B cell (primary cell): ENCODE measurements around the gene APCDD1. TPM values are rescaled to one million over a fixed set of nuclear protein-coding genes. Genes with fewer than 3 reads are reported as not detected.

Source experiments
- ATAC-seq: fragments of 200-7000 bp; cut with Tn5 transposase; one replicate; pipeline ENCODE4 v1.10.0; 2021; ENCODE audit warnings: low read depth, mild to moderate bottlenecking, moderate number of reproducible peaks, moderate library complexity
- CTCF ChIA-PET: fragments of 350-600 bp; sonication (Branson Sonifier 250); formaldehyde crosslinking; loops from one replicate; lab custom pipeline; 2021; ENCODE audit warnings: antibody characterized with exemption, inconsistent platforms; lab: Charles Lee
- POLR2A ChIA-PET: fragments of 350-600 bp; sonication (Branson Sonifier 250); formaldehyde crosslinking; loops from one replicate; lab custom pipeline; 2021; ENCODE audit warnings: antibody characterized with exemption; lab: Charles Lee
- DNase-seq: peaks from one replicate; pipeline ENCODE4 v3.0.0; 2013
- H2AFZ ChIP-seq: 2 replicates; pipeline ENCODE4 v1.6.1; 2012; ENCODE audit warnings: mild to moderate bottlenecking, low read depth, low read length; ENCODE audit not compliant: insufficient read depth, poor library complexity, severe bottlenecking
- H3K27ac ChIP-seq, 2 donors: 1 replicate in 1 of 2; 2 replicates in 1 of 2; pipeline ENCODE4 v1.5.1; 2012 to 2013; ENCODE audit warnings: low read length in 2 of 2, mild to moderate bottlenecking in 2 of 2, moderate library complexity in 1 of 2
- H3K27me3 ChIP-seq, 4 experiments: fragments of 200-600 bp in 1 of 4; sonication (generic) in 1 of 4; replicated peaks in 1 of 4; 1 replicate in 2 of 4; 2 replicates in 2 of 4; pipeline versions ENCODE4 v1.6.1 to v1.7.0; 2013 to 2016; ENCODE audit warnings: low read length in 3 of 4, mild to moderate bottlenecking in 2 of 4, mixed read lengths in 1 of 4, moderate library complexity in 1 of 4; ENCODE audit not compliant: insufficient read depth in 4 of 4, control insufficient read depth in 3 of 4; ENCODE audit errors: control extremely low read depth in 1 of 4
- H3K36me3 ChIP-seq, 2 experiments: replicated peaks in 1 of 2; 1 replicate in 1 of 2; 2 replicates in 1 of 2; pipeline versions ENCODE4 v1.6.1 to v1.7.1; 2013; ENCODE audit warnings: low read length in 1 of 2; ENCODE audit not compliant: insufficient read depth in 2 of 2, control insufficient read depth in 1 of 2; ENCODE audit errors: control extremely low read depth in 1 of 2, extremely low read depth in 1 of 2
- H3K4me1 ChIP-seq, 2 donors: fragments of 200-600 bp in 1 of 2; sonication (generic) in 1 of 2; 1 replicate in 1 of 2; 2 replicates in 1 of 2; pipeline versions ENCODE4 v1.5.1 to v1.6.1; 2013 to 2017; ENCODE audit warnings: low read length in 2 of 2; ENCODE audit not compliant: control insufficient read depth in 2 of 2, insufficient read depth in 2 of 2
- H3K4me2 ChIP-seq: replicated peaks from 2 replicates; pipeline ENCODE3; 2012; ENCODE audit warnings: mild to moderate bottlenecking, low read depth, low read length; ENCODE audit not compliant: poor library complexity, severe bottlenecking
- H3K4me3 ChIP-seq, 5 experiments: fragments of 200-600 bp in 1 of 5; sonication (generic) in 1 of 5; 1 replicate in 3 of 5; 2 replicates in 2 of 5; pipeline versions ENCODE4 v1.5.1 to v1.7.0; 2011 to 2016; ENCODE audit warnings: low read length in 4 of 5, mild to moderate bottlenecking in 4 of 5, low read depth in 2 of 5, control low read depth in 1 of 5, moderate library complexity in 1 of 5; ENCODE audit not compliant: insufficient read depth in 1 of 5; ENCODE audit errors: control extremely low read depth in 1 of 5, extremely low read depth in 1 of 5
- H3K79me2 ChIP-seq: fragments of 200-600 bp; sonication (generic); one replicate; pipeline ENCODE4 v1.6.0; 2016; ENCODE audit warnings: low read length; ENCODE audit not compliant: control insufficient read depth, insufficient read depth
- H3K9ac ChIP-seq: fragments of 200-600 bp; sonication (generic); 2 replicates; pipeline ENCODE4 v1.6.1; 2017; ENCODE audit warnings: mild to moderate bottlenecking, low read length, moderate library complexity
- H3K9me3 ChIP-seq, 3 donors: one replicate each; pipeline versions ENCODE4 v1.6.1 to v1.7.1; 2013; ENCODE audit warnings: low read length in 2 of 3; ENCODE audit not compliant: control insufficient read depth in 2 of 3, insufficient read depth in 1 of 3; ENCODE audit errors: control extremely low read depth in 1 of 3
- H4K20me1 ChIP-seq: 2 replicates; pipeline ENCODE4 v1.6.0; 2012; ENCODE audit warnings: mild to moderate bottlenecking, low read length; ENCODE audit not compliant: insufficient read depth, control insufficient read depth, poor library complexity, severe bottlenecking
- H3K27ac Mint-ChIP-seq: one replicate; pipeline ENCODE4 v1.8.0; 2021; ENCODE audit warnings: mixed read lengths
- H3K27me3 Mint-ChIP-seq: one replicate; pipeline ENCODE4 v1.8.0; 2021; ENCODE audit warnings: mixed read lengths
- H3K4me1 Mint-ChIP-seq: one replicate; pipeline ENCODE4 v1.8.0; 2021; ENCODE audit warnings: mixed read lengths
- H3K4me3 Mint-ChIP-seq: one replicate; pipeline ENCODE4 v1.8.0; 2021; ENCODE audit warnings: mixed read lengths
- H3K9me3 Mint-ChIP-seq: one replicate; pipeline ENCODE4 v1.8.0; 2022; ENCODE audit warnings: mixed read lengths; ENCODE audit not compliant: insufficient read depth
- CTCF ChIP-seq: fragments of 200-600 bp; IDR thresholded peaks from one replicate; pipeline ENCODE4 v1.8.0; 2022; ENCODE audit warnings: antibody characterized with exemption, mild to moderate bottlenecking
- EZH2 ChIP-seq: IDR thresholded peaks from 2 replicates; pipeline ENCODE4 v1.6.1; 2012; ENCODE audit warnings: borderline replicate concordance, low read depth, mild to moderate bottlenecking, moderate library complexity, low read length; ENCODE audit not compliant: insufficient read depth, poor library complexity, severe bottlenecking
- WGBS: methylation state at CpG from one replicate; pipeline ENCODE4 v1.1.5; 2013; ENCODE audit warnings: missing lambda C conversion rate; ENCODE audit not compliant: insufficient coverage; 5-methylcytosine and 5-hydroxymethylcytosine counted together
- intact Hi-C: fragments of 100-400 bp; cut with micrococcal nuclease; formaldehyde crosslinking; loops from one replicate; pipeline ENCODE4 v1.10.0; 2022
- polyA plus RNA-seq: library from polyadenylated mRNA; depleted of rRNA; stranded (reverse); fragments of >200 nt; gene quantifications from 2 replicates; pipeline ENCODE4 v1.2.3, GENCODE V29; 2012
- total RNA-seq, 2 donors: library from RNA; stranded (reverse); fragments of 120-200 nt in 1 of 2; gene quantifications; 1 replicate in 1 of 2; 2 replicates in 1 of 2; pipeline versions ENCODE4 v1.2.3 to v1.2.4, GENCODE V29; 2013 to 2022

APCDD1 gene
- total and polyA plus RNA-seq, 2 donors (not counting 1 experiment from before 2014, with no cell fraction given), result 1.0 to 1.1 TPM

- Histone ChIP-seq H2AFZ (no peak overlapping the region), H3K9ac (no peak overlapping the region), H4K20me1 (no peaks in the 10 kb centered on the region), H3K4me3 (no peak overlapping the region), H3K27me3 (no peaks in the 10 kb centered on the region), H3K36me3 (no peaks in the 10 kb centered on the region), H3K4me2 (no peak overlapping the region), H3K79me2 (no peaks in the 10 kb centered on the region), H3K27ac (no peak overlapping the region), H3K9me3 (peaks cover 0 to 10% (median 4%) of the 10 kb centered on the region in 3 donors), H3K4me1 (no peaks in the 10 kb centered on the region)
- intact Hi-C loops, result no loop called here
- TF ChIP-seq CTCF, result no peak
- peaks cover 12% of the 10 kb centered on the region for H3K27me3 Mint-ChIP-seq
- no peak overlapping the region for H3K27ac Mint-ChIP-seq
- peaks cover 2% of the 10 kb centered on the region for H3K4me1 Mint-ChIP-seq
- no peaks in the 10 kb centered on the region for H3K9me3 Mint-ChIP-seq
- ChIA-PET POLR2A (no interaction called here), CTCF (no interaction called here)
- ATAC-seq (no peak), DNase-seq (no peak)
- WGBS, result 75% methylated on average over 4 of the region's 9 CpGs
- H3K4me3 Mint-ChIP-seq, result no peak overlapping the region
These were observed 10.9 kb downstream of the APCDD1 start for GRCh38 chr18:10465174-10465939.

- no peak for ATAC-seq
- Mint-ChIP-seq H3K4me3 (no peak overlapping the region), H3K27me3 (peaks cover 4% of the 10 kb centered on the region), H3K4me1 (peaks cover 5% of the 10 kb centered on the region), H3K27ac (no peak overlapping the region), H3K9me3 (no peaks in the 10 kb centered on the region)
- Histone ChIP-seq H4K20me1 (no peaks in the 10 kb centered on the region), H3K4me1 (peaks cover 6 to 7% of the 10 kb centered on the region in 2 donors), H3K4me2 (no peak overlapping the region), H3K27ac (no peak overlapping the region), H2AFZ (no peak overlapping the region), H3K4me3 (no peak overlapping the region), H3K9me3 (no peaks in the 10 kb centered on the region), H3K27me3 (no peaks in the 10 kb centered on the region), H3K36me3 (no peaks in the 10 kb centered on the region), H3K9ac (no peak overlapping the region), H3K79me2 (no peaks in the 10 kb centered on the region)
- ChIA-PET CTCF (no interaction called here), POLR2A (no interaction called here)
- 98% methylated on average over 6 of the region's 7 CpGs for WGBS
- no peak for TF ChIP-seq EZH2
- TF ChIP-seq CTCF, result no peak
- intact Hi-C loops, result no loop called here
- DNase-seq, result no peak
These were observed 16.0 kb downstream of the APCDD1 start for GRCh38 chr18:10470429-10470828.
